HG02610 (cell line): ENCODE data around the gene UBE2G1.
"Not testable (repeated sequence)": the region's sequence is repeated elsewhere in the genome, so short reads cannot be mapped to it uniquely, and the experiment has no call there.

Experiments used
- ATAC-seq: cut with Tn5 transposase; IDR thresholded peaks from one replicate; pipeline ENCODE4 v1.9.1; 2021; ENCODE audit warnings: mild to moderate bottlenecking, moderate library complexity; ENCODE audit not compliant: unreplicated experiment

UBE2G1 gene

DNA sequence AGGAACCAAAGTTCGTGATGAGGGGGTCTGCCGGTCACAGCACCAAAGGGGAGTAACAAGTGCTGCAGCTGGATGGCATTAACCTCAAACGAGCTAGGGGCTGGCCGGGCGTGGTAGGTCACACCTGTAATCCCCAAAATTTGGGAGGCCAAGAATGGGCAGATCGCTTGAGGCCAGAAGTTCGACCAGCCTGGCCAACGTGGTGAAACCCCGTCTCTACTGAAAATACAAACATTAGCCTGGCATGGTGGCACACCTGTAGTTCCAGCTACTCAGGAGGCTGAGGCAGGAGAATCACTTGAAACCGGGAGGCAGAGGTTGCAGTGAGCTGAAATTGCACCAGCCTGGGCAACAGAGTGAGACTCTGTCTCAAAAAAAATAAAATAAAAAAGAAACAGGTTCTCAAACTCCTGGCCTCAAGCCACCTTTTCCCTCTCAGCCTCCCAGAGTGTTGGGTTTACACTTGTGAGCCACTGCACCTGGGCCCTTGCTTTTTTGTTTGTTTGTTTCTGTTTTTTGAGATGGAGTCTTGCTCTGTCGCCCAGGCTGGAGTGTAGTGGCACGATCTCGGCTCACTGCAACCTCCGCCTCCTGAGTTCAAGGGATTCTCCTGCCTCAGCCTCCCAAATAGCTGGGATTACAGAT lies 9.4 kb upstream of the UBE2G1 start:
- not testable (repeated sequence) for ATAC-seq

GRCh38 chr17:4375039-4375748 lies 8.7 kb upstream of the UBE2G1 start:
- peak; percentile 77 for ATAC-seq

DNA sequence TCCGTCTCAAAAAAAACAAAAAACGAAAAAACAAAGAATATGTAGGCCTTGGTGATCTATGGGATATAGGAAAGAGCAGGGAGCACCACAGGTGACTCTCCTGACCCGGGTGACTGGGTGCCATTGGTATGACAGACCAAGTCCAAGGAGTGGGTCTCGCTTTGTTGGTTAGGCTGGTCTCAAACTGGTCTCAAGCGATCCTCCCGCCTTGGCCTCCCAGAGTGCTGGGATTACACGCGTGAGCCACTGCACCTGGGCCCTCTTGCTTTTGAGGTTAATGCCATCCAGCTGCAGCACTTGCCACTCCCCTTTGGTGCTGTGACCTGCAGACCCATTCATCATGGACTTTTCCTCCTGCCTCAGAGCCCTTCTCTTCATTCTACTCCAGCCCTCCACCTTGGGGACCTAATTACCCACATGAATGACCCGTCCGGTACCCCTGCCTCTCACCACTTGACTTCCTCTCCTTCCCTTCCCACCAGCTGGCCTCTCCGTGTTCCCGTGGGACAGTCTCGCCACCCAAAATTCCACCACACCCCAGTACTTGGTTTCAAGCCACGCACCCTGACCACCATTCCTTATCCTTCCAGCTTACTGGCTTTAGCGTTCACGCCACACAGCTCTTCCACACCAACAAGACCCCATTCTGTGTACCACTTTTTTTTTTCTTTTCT lies 3.2 kb upstream of the UBE2G1 start:
- ATAC-seq, result no peak

DNA sequence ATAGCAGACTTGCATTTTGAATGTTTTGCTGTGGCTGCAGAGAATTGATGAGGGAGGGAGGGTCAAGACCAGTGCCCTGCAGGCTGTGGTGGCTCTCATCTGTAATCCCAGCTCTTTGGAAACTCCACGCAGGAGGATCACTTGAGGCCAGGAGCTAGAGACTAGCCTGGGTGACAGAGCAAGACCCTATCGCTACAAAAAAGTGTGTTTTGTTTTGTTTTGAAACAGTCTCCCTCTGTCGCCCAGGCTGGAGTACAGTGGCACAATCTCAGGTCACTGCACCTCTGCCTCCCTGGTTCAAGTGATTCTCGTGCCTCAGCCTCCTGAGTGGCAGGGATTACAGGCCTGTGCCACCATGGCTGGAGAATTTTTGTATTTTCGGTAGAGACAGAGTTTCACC lies 1.9 kb upstream of the UBE2G1 start:
- ATAC-seq, result no peak

DNA sequence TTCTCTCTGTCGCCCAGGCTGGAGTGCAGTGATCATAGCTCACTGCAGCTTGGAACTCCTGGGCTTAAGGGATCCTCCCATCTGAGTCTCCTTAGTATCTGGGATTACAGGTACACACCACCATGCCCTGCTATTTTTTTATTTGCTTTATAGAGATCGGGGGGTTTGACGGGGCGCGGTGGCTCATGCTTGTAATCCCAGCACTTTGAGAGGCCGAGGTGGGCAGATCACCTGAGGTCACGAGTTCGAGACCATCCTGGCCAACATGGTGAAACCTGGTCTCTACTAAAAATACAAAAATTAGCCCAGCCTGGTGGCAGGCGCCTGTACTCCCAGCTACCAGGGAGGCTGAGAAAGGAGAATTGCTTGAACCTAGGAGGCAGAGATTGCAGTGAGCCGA lies 702 bp upstream of the UBE2G1 start:
- ATAC-seq, result not testable (repeated sequence)

GRCh38 chr17:4365628-4366326 lies 698 bp downstream of the UBE2G1 start:
- peak; percentile 12 for ATAC-seq

DNA sequence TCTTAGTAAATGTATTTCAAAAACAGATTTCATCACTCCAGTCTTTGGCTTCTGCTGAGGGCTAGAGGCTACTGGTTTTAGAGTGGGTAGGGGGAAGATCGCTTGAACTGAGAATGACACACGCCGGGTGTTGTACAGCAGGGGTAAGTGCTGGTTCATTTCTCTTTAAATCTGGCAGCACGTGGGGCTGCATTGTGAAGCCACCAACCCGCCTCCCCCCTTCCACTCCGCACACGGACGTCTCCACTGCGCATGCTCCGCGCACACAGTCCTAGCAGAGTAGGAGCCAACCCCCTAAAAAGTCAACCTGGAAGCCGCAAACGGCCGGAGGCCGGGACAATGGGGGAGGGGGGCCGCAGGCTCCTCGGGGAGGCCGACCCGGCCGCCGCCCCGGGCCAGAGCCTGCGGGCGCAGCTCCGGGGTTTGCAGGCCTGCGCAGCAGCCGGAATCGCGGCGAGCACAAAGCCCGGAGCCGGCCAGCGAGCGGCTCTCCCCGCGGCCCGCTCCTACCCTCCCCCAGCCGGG lies 1.3 kb downstream of the UBE2G1 start:
- ATAC-seq, result peak; percentile 51

DNA sequence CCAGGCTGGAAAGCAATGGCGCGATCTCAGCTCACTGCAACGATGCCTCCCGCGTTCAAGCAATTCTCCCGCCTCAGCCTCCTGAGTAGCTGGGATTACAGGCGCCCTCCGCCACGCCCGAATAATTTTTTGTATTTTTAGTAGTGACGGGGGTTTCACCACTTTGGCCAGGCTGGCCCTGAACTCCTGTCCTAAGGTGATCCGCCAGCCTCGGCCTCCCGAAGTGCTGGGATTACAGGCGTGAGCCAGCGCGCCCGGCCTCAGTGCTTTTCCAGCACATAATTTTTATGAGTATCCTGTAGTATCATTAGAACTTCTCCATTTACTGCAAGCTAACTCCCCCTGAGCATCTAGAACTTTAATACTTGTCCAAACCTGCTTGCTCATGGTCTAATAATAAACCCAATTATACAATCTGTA lies 1.8 kb downstream of the UBE2G1 start:
- ATAC-seq, result no peak

GRCh38 chr17:4362141-4362540 lies 4.3 kb downstream of the UBE2G1 start:
- ATAC-seq, result no peak

GRCh38 chr17:4358154-4358553 lies 8.3 kb downstream of the UBE2G1 start:
- no peak for ATAC-seq

DNA sequence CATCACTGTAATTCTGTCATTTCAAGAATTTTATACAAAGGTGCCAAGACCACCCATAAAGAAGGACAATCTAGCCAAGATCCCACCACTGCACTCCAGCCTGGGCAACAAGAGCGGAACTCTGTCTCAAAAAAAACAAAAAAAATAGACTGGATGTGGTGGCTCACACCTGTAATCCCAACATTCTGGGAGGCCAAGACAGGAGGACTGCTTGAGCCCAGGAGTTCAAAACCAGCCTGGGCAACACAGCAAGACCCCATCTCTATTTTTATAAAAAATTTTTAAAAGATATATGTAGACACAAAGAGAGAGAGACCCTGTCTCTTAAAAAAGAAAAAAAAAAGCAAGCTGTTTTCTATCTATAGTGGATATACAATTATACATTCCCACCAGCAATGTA lies 8.8 kb downstream of the UBE2G1 start:
- no peak for ATAC-seq

DNA sequence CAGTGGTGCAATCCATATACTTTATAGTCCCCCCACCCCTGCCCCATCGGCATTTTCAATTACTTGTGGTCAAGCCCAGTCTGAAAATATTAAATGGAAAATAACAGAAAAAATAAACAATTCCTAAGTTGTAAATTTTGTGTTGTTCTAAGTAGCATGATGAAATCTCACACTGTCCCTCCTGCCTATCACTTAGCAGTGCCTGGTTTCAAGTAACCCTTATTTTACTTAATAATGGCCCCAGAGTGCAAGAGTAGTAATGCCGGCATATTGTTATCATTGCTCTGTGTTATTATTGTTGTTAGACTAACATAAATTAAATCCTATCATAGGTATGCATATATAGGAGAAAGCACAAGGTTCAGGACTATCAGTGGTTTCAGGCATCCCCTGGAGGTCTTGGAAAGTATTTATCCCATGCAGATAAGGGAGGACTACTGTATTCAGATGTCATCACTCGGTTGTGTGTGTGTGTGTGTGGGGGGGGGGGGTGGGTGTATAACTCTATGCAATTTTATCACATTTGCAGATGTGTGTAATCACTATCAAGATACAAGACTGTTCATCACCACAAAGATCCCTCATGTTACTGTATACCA lies 9.3 kb downstream of the UBE2G1 start:
- ATAC-seq, result no peak

DNA sequence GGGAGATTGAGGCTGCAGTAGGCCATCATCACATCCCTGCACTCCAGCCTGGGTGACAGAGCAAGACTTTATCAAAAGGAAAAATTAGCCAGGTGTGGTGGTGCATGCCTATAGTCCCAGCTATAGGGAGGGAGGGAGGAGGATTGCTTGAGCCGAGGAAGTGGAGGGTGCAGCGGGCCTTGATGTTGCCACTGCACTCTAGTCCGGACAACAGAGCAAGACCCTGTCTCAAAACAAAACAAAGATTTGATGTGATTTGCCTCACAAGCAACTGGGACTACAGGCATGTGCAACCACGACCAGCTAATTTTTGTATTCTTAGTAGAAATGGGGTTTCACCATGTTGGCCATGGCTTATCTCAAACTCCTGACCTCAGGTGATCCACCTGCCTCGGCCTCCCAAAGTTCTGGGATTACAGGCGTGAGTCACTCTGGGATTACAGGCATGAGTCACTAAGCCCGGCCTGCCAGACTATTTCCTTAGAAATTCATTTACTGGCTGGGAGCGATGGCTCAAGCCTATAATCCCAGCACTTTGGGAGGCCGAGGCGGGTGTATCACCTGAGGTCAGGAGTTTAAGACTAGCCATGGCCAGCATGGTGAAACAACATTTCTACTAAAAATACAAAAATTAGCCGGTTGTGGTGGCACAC lies 11.5 kb downstream of the UBE2G1 start:
- ATAC-seq, result peak; percentile 53

GRCh38 chr17:4354206-4354605 lies 12.3 kb downstream of the UBE2G1 start:
- no peak for ATAC-seq

- not testable (repeated sequence) for ATAC-seq
Measured at GRCh38 chr17:4350214-4350613, 16.3 kb downstream of the UBE2G1 start.

DNA sequence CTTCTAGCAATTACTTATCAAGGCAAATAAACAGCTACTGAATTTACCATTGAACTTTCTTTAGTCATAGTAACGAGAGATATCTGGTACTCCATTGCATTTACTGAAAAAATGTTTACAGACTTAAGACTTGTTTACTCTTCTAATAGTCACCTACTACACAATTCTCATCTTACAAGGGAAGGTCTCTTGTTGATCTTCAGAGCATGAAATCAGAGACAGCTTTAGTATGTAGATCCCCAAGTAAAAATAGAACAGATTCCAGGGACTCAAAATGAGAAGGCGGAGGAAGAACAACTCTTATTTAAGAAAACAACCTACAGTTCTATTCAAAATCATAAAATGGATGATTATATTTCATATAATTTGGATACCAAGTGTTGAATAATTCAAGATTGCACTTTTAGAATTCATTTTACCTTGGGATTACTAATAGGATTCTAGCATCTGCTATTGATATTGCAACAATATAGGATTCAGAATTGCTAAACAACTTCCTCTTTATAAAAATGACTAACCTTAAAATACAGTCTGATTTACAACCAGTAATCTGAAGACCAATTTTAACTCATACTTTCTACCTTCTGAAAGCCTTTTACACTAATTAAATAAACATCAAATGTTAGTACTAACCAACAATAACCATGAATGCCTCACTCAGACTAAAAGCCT lies 20.8 kb downstream of the UBE2G1 start:
- no peak for ATAC-seq

DNA sequence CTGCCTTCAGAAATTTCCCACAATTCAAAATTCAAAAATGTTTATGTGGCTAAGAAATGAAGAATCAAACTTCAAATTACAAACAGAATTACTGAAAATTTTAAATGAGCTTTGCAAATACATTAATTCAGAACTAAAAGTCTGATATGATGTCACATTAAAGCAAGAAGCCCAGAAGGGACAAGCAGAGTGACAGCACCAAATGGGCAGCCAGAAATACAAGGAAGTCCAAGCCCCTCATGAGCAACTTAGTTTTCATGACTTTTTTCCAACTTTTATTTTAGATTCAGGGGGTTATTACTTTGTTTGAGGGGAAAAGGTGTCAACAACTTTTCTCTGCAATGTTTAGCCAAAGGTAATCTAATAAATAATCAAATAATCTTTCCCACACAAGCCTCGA lies 21.5 kb downstream of the UBE2G1 start:
- ATAC-seq, result no peak

- ATAC-seq, result no peak
Measured at GRCh38 chr17:4342535-4342934, 23.9 kb downstream of the UBE2G1 start.

DNA sequence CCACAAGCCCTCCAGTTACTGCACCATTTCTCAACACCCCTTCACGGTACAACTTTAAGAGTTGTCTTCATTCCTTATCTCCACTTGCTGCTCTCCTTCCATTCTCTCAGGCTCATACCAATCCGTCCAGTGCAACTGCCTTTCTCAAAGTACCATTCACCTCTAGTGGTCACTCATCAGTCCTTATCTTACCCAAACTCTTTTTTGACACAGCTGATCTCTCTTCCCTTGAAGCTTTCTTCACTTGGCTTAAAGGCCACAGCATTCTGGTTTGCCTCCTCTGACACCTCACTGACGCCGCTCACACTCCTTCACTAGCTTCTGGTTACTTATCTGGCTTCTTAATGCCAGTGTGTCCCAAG lies 24.9 kb downstream of the UBE2G1 start:
- ATAC-seq, result no peak
